B cell (primary cell): ENCODE data around the gene PNRC2.

Source experiments
- EZH2 ChIP-seq: IDR thresholded peaks from 2 replicates; pipeline ENCODE4 v1.6.1; 2012; ENCODE audit warnings: borderline replicate concordance, low read depth, mild to moderate bottlenecking, moderate library complexity, low read length; ENCODE audit not compliant: insufficient read depth, poor library complexity, severe bottlenecking
- TF ChIP-seq, protein P1 (sequence below): fragments of 200-600 bp; IDR thresholded peaks from one replicate; pipeline ENCODE4 v1.8.0; 2022; ENCODE audit warnings: antibody characterized with exemption, mild to moderate bottlenecking

DNA sequence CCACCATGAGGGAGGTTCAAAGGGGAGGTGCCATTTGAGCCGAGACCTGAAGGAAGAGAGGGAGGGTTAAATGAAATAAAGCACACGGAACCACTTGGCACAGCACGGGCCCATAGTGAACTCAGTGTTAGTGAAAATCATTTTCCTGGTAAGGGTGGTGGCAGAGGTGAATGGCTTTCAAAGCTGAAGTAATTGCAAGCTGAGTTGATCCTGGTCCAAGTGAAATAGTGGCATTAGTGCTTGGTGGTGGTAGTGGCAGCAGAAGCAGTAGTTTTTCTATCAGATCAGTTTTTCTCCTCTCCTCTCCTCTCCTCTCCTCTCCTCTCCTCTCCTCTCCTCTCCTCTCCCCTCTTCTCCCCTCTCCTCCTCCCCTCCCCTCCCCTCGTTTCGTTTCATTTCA lies 51.0 kb downstream of the PNRC2 start:
- TF ChIP-seq, protein P1, sequence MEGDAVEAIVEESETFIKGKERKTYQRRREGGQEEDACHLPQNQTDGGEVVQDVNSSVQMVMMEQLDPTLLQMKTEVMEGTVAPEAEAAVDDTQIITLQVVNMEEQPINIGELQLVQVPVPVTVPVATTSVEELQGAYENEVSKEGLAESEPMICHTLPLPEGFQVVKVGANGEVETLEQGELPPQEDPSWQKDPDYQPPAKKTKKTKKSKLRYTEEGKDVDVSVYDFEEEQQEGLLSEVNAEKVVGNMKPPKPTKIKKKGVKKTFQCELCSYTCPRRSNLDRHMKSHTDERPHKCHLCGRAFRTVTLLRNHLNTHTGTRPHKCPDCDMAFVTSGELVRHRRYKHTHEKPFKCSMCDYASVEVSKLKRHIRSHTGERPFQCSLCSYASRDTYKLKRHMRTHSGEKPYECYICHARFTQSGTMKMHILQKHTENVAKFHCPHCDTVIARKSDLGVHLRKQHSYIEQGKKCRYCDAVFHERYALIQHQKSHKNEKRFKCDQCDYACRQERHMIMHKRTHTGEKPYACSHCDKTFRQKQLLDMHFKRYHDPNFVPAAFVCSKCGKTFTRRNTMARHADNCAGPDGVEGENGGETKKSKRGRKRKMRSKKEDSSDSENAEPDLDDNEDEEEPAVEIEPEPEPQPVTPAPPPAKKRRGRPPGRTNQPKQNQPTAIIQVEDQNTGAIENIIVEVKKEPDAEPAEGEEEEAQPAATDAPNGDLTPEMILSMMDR, result no peak
- no peak for TF ChIP-seq EZH2
